GM20000 (cell line): Measurements from ENCODE around the gene ADK.

ENCODE experiments used
- DNase-seq: peaks from one replicate; pipeline ENCODE4 v3.0.0; 2012; ENCODE audit warnings: low spot score
- TF ChIP-seq, protein P1 (sequence below): IDR thresholded peaks from 2 replicates; pipeline ENCODE4 v1.5.1; 2012; ENCODE audit warnings: mild to moderate bottlenecking, control low read depth; ENCODE audit errors: extremely low read depth, missing control alignments

Gene ADK

DNA sequence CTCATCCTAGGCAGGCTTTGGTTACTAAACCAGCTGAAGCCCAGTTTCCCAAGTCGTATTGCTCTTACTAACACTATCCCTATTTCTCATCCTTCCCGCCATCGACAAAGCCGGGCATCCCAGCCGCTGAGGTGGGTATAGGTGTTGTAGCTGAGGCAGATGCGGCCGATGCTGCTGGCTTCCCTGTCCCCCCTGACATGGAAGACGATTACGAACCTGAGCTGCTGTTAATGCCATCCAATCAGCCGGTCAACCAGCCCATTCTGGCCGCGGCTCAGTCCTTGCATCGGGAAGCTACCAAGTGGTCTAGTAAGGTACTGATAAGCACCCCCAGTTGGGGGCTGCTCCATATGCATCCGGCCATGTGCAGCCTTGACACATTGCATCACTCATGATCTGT lies 39.2 kb upstream of the ADK start:
- no peak for DNase-seq
- TF ChIP-seq, protein P1, sequence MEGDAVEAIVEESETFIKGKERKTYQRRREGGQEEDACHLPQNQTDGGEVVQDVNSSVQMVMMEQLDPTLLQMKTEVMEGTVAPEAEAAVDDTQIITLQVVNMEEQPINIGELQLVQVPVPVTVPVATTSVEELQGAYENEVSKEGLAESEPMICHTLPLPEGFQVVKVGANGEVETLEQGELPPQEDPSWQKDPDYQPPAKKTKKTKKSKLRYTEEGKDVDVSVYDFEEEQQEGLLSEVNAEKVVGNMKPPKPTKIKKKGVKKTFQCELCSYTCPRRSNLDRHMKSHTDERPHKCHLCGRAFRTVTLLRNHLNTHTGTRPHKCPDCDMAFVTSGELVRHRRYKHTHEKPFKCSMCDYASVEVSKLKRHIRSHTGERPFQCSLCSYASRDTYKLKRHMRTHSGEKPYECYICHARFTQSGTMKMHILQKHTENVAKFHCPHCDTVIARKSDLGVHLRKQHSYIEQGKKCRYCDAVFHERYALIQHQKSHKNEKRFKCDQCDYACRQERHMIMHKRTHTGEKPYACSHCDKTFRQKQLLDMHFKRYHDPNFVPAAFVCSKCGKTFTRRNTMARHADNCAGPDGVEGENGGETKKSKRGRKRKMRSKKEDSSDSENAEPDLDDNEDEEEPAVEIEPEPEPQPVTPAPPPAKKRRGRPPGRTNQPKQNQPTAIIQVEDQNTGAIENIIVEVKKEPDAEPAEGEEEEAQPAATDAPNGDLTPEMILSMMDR, result no peak

DNA sequence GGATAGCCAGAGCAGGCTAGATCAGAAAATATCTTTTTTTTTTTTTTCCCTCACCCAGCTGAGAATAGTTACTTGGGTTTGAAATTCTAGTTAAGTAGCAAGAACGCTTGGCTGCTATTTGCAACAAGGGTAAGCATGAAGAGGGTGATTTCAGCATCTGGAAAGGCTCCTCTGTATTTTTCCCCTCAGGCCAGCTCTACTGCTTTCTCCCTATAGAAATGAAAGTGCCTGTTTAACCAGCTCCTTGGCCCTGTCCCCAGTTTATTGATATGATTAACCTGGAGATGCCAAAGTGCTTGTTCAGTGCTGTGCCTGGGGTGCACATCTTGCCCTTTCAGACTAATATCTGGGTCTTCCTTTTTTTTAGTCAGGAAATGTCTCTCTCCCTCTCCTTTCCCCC lies 37.5 kb upstream of the ADK start:
- DNase-seq, result no peak
- TF ChIP-seq, protein P1, result no peak

DNA sequence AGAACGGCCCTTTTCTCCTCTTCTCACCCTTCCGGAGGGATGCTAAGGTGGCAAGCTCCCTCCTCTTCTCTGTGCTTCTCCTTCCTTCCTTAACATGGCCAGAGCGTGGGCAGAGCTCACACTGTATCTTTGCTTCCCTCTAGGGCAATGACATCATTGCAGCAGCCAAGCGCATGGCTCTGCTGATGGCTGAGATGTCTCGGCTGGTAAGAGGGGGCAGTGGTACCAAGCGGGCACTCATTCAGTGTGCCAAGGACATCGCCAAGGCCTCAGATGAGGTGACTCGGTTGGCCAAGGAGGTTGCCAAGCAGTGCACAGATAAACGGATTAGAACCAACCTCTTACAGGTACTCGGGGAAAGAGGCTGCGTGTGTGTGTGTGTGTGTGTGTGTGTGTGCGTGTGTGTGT lies 37.0 kb upstream of the ADK start:
- TF ChIP-seq, protein P1, result no peak
- no peak for DNase-seq

- TF ChIP-seq, protein P1, result no peak
- peak; percentile 33 for DNase-seq
These were observed 33.3 kb upstream of the ADK start for GRCh38 chr10:74117738-74118137.

GRCh38 chr10:74118804-74119203 lies 32.2 kb upstream of the ADK start:
- TF ChIP-seq, protein P1, result no peak
- no peak for DNase-seq

GRCh38 chr10:74120911-74121310 lies 30.1 kb upstream of the ADK start:
- TF ChIP-seq, protein P1, result no peak
- no peak for DNase-seq

GRCh38 chr10:74121368-74121767 lies 29.7 kb upstream of the ADK start:
- no peak for DNase-seq
- TF ChIP-seq, protein P1, result no peak
